Body of pancreas (tissue), 4 donors: ENCODE measurements around the gene ERLIN1. TPM values are rescaled to one million over a fixed set of nuclear protein-coding genes. Genes with fewer than 3 reads are reported as not detected.
A peak's percentile ranks its signal among the peaks of the same experiment; 100 is the strongest.

Source experiments
- ATAC-seq: fragments of 150-250 bp; one replicate; pipeline ENCODE4 v1.9.1; 2016
- DNase-seq, 4 donors: peaks; one replicate each; pipeline ENCODE4 v3.0.0-alpha.2; 2019
- H3K27ac ChIP-seq, 4 donors: fragments of 200-600 bp; sonication (generic); 1 replicate in 3 of 4; 2 replicates in 1 of 4; pipeline versions ENCODE4 v1.5.1 to v1.6.1; 2016 to 2019; ENCODE audit warnings: mild to moderate bottlenecking in 1 of 4, mixed read lengths in 1 of 4, moderate library complexity in 1 of 4
- H3K27me3 ChIP-seq, 2 donors: fragments of 200-600 bp; sonication (generic); one replicate each; pipeline ENCODE4 v1.6.0; 2016; ENCODE audit warnings: mild to moderate bottlenecking in 1 of 2
- H3K36me3 ChIP-seq, 2 donors: fragments of 200-600 bp; sonication (generic); replicated peaks in 1 of 2; 2 replicates each; pipeline ENCODE4 v1.5.1; 2016; ENCODE audit warnings: low read depth in 2 of 2; ENCODE audit not compliant: insufficient read depth in 1 of 2
- H3K4me1 ChIP-seq: fragments of 200-600 bp; sonication (generic); one replicate; pipeline ENCODE4 v1.6.0; 2016
- H3K4me3 ChIP-seq, 2 donors: fragments of 200-600 bp; sonication (generic); 1 replicate in 1 of 2; 2 replicates in 1 of 2; pipeline ENCODE4 v1.5.1; 2016 to 2019
- H3K9me3 ChIP-seq, 3 donors: fragments of 200-600 bp; sonication (generic); 1 replicate in 2 of 3; 2 replicates in 1 of 3; pipeline ENCODE4 v1.5.1; 2016
- CTCF ChIP-seq, 7 experiments: fragments of 450-650 bp in 4 of 7; fragments of 200-600 bp in 3 of 7; sonication (generic) in 3 of 7; IDR thresholded peaks; one replicate each; pipeline ENCODE4 v1.5.1; 2016 to 2019; ENCODE audit warnings: antibody characterized with exemption in 7 of 7
- POLR2A ChIP-seq, 3 donors: fragments of 450-650 bp; IDR thresholded peaks; one replicate each; pipeline ENCODE4 v1.6.1; 2016; ENCODE audit warnings: antibody characterized with exemption in 3 of 3, mild to moderate bottlenecking in 2 of 3
- WGBS, 2 donors: methylation state at CpG; one replicate each; pipeline ENCODE4 v1.1.5; 2017; 5-methylcytosine and 5-hydroxymethylcytosine counted together
- intact Hi-C: fragments of 100-400 bp; cut with DNase I; formaldehyde crosslinking; loops from one replicate; pipeline ENCODE4 v1.15.1; 2023
- total RNA-seq, 2 donors: library from RNA; depleted of rRNA; stranded (reverse); fragments of >200 nt; gene quantifications; one replicate each; pipeline ENCODE4 v1.1.0, GENCODE V29; 2016

Gene ERLIN1
- total RNA-seq, 2 donors from 2014 or later: 3.6 to 14.3 TPM

- Histone ChIP-seq H3K9me3 (no peaks in the 10 kb centered on the region), H3K4me1 (peaks cover 17% of the 10 kb centered on the region), H3K27ac (peak overlapping the region; percentile 21 to 35 (median 24)), H3K36me3 (no peaks in the 10 kb centered on the region), H3K27me3 (no peaks in the 10 kb centered on the region), H3K4me3 (no peak overlapping the region)
- DNase-seq: no peak
- no peak for TF ChIP-seq CTCF (IDR thresholded peaks at IDR 0.05)
- no peak for TF ChIP-seq POLR2A (IDR thresholded peaks at IDR 0.05)
- intact Hi-C loops: no loop called here
- ATAC-seq: no peak
- WGBS, 2 donors: 20 to 29% methylated on average over 5 of the region's 5 CpGs
Observed at GRCh38 chr10:100167553-100168312, 18.1 kb downstream of the ERLIN1 start.

GRCh38 chr10:100163704-100164621 lies 21.9 kb downstream of the ERLIN1 start:
- ATAC-seq (no peak), DNase-seq (no peak)
- intact Hi-C loops: no loop called here
- Histone ChIP-seq H3K27me3 (no peaks in the 10 kb centered on the region), H3K36me3 (peaks cover 0 to 1% of the 10 kb centered on the region in 2 donors), H3K9me3 (no peaks in the 10 kb centered on the region), H3K4me3 (no peak overlapping the region), H3K4me1 (peaks cover 17% of the 10 kb centered on the region), H3K27ac (no peak overlapping the region)
- WGBS, 2 donors: 88% methylated on average over 3 of the region's 3 CpGs
- TF ChIP-seq POLR2A (IDR thresholded peaks at IDR 0.05) (no peak), CTCF (IDR thresholded peaks at IDR 0.05) (no peak)

- no peak overlapping the region for H3K27ac ChIP-seq
- H3K9me3 ChIP-seq: no peaks in the 10 kb centered on the region
- no peak for ATAC-seq
- no peaks in the 10 kb centered on the region for H3K27me3 ChIP-seq
- peaks cover 12% of the 10 kb centered on the region for H3K4me1 ChIP-seq
- TF ChIP-seq POLR2A (IDR thresholded peaks at IDR 0.05) (no peak), CTCF (IDR thresholded peaks at IDR 0.05) (no peak)
- no peak overlapping the region for H3K4me3 ChIP-seq
- intact Hi-C loops: no loop called here
- H3K36me3 ChIP-seq: peaks cover 0 to 1% of the 10 kb centered on the region in 2 donors
- no peak for DNase-seq
- 90 to 93% methylated on average over 3 of the region's 3 CpGs for WGBS, 2 donors
Observed at GRCh38 chr10:100162696-100163095, 23.1 kb downstream of the ERLIN1 start.

- DNase-seq (no peak), ATAC-seq (no peak)
- no peak for TF ChIP-seq CTCF (IDR thresholded peaks at IDR 0.05)
- no peak for TF ChIP-seq POLR2A (IDR thresholded peaks at IDR 0.05)
- intact Hi-C loops: no loop called here
- Histone ChIP-seq H3K4me1 (no peaks in the 10 kb centered on the region), H3K27ac (no peak overlapping the region), H3K27me3 (no peaks in the 10 kb centered on the region), H3K36me3 (peaks cover 0 to 12% of the 10 kb centered on the region in 2 donors), H3K4me3 (no peak overlapping the region), H3K9me3 (no peaks in the 10 kb centered on the region)
- 69 to 78% methylated on average over 2 of the region's 2 CpGs for WGBS, 2 donors
Observed at GRCh38 chr10:100158044-100158805, 27.6 kb downstream of the ERLIN1 start.
